IMR-90 (cell line): Measurements from ENCODE around the gene MDH1B. TPM values are rescaled to one million over a fixed set of nuclear protein-coding genes. Genes with fewer than 3 reads are reported as not detected.

ENCODE experiments used
- ATAC-seq: fragments of 200-7000 bp; cut with Tn5 transposase; 2 replicates; pipeline ENCODE4 v1.9.1; 2020; ENCODE audit warnings: low read depth, mild to moderate bottlenecking, moderate library complexity
- BruUV-seq: library from RNA; stranded (reverse); fragments of 400-500 nt; replicated peaks from 2 replicates; lab custom pipeline; 2021; lab: Mats Ljungman, UMichigan
- CTCF ChIA-PET: fragments of 300-600 bp; formaldehyde crosslinking; extraction: SDS; loops from one replicate; lab custom pipeline; 2021; ENCODE audit warnings: antibody characterized with exemption; lab: Yijun Ruan, JAX
- POLR2A ChIA-PET: fragments of 300-600 bp; sonication (Branson Sonifier 250); formaldehyde crosslinking; loops from one replicate; lab custom pipeline; 2022; ENCODE audit warnings: antibody characterized with exemption; ENCODE audit not compliant: unreplicated experiment; lab: Charles Lee
- DNase-seq: peaks from one replicate; pipeline ENCODE4 v3.0.0; 2013
- H2AFZ ChIP-seq: replicated peaks from 2 replicates; pipeline ENCODE3; 2013; ENCODE audit warnings: low read length, mild to moderate bottlenecking; ENCODE audit not compliant: poor library complexity
- H2AK5ac ChIP-seq: 2 replicates; pipeline ENCODE4 v1.6.1; 2013; ENCODE audit warnings: low read depth, low read length, inconsistent platforms
- H2AK9ac ChIP-seq: replicated peaks from 2 replicates; pipeline ENCODE3; 2013; ENCODE audit warnings: mild to moderate bottlenecking, low read depth, low read length, moderate library complexity; ENCODE audit not compliant: poor library complexity
- H2BK120ac ChIP-seq: 2 replicates; pipeline ENCODE4 v1.6.1; 2013; ENCODE audit warnings: low read depth, low read length, inconsistent platforms
- H2BK15ac ChIP-seq: 3 replicates; pipeline ENCODE4 v1.6.1; 2013; ENCODE audit warnings: low read depth, low read length, inconsistent platforms
- H2BK20ac ChIP-seq: 2 replicates; pipeline ENCODE4 v1.6.1; 2013; ENCODE audit warnings: low read depth, mild to moderate bottlenecking, inconsistent platforms, low read length, moderate library complexity
- H2BK5ac ChIP-seq: 2 replicates; pipeline ENCODE4 v1.6.1; 2013; ENCODE audit warnings: mild to moderate bottlenecking, low read depth, low read length, inconsistent platforms; ENCODE audit not compliant: poor library complexity, severe bottlenecking
- H3K14ac ChIP-seq: replicated peaks from 2 replicates; pipeline ENCODE4 v1.6.1; 2013; ENCODE audit warnings: low read depth, low read length, inconsistent platforms
- H3K18ac ChIP-seq: 2 replicates; pipeline ENCODE4 v1.6.1; 2013; ENCODE audit warnings: low read depth, low read length, control low read depth
- H3K23ac ChIP-seq: 2 replicates; pipeline ENCODE4 v1.6.1; 2013; ENCODE audit warnings: low read depth, low read length, inconsistent platforms
- H3K27ac ChIP-seq: 2 replicates; pipeline ENCODE4 v1.5.1; 2013; ENCODE audit warnings: mild to moderate bottlenecking, control low read depth, low read length; ENCODE audit not compliant: insufficient read depth
- H3K27me3 ChIP-seq: 2 replicates; pipeline ENCODE4 v1.6.1; 2013; ENCODE audit warnings: low read length; ENCODE audit not compliant: control insufficient read depth, insufficient read depth
- H3K36me3 ChIP-seq: 2 replicates; pipeline ENCODE4 v1.6.1; 2013; ENCODE audit warnings: low read length, mixed read lengths; ENCODE audit not compliant: control insufficient read depth, insufficient read depth
- H3K4ac ChIP-seq: 2 replicates; pipeline ENCODE4 v1.6.1; 2013; ENCODE audit warnings: low read depth, low read length, inconsistent platforms
- H3K4me1 ChIP-seq: 2 replicates; pipeline ENCODE4 v1.6.1; 2013; ENCODE audit warnings: low read length, mixed read lengths; ENCODE audit not compliant: control insufficient read depth, insufficient read depth
- H3K4me2 ChIP-seq: 2 replicates; pipeline ENCODE4 v1.6.1; 2013; ENCODE audit warnings: low read depth, mild to moderate bottlenecking, control low read depth, low read length, moderate library complexity
- H3K4me3 ChIP-seq: 2 replicates; pipeline ENCODE4 v1.5.1; 2013; ENCODE audit warnings: low read depth, mild to moderate bottlenecking, control low read depth, low read length, moderate library complexity; ENCODE audit not compliant: insufficient read depth
- H3K56ac ChIP-seq: 2 replicates; pipeline ENCODE4 v1.6.1; 2013; ENCODE audit warnings: low read length, inconsistent platforms; ENCODE audit not compliant: insufficient read depth; ENCODE audit errors: extremely low read depth
- H3K79me1 ChIP-seq, 2 experiments: 2 replicates each; pipeline ENCODE4 v1.6.1; 2013; ENCODE audit warnings: low read length in 2 of 2, inconsistent platforms in 1 of 2, low read depth in 1 of 2
- H3K9ac ChIP-seq: 2 replicates; pipeline ENCODE4 v1.6.1; 2013; ENCODE audit warnings: low read depth, low read length, control low read depth
- H3K9me1 ChIP-seq: 2 replicates; pipeline ENCODE4 v1.6.1; 2013; ENCODE audit warnings: low read length, inconsistent platforms; ENCODE audit not compliant: insufficient read depth
- H3K9me3 ChIP-seq: 2 replicates; pipeline ENCODE4 v1.6.1; 2013; ENCODE audit warnings: low read length; ENCODE audit not compliant: control insufficient read depth, insufficient read depth
- H4K20me1 ChIP-seq: 2 replicates; pipeline ENCODE4 v1.6.1; 2013; ENCODE audit warnings: low read length, inconsistent platforms; ENCODE audit not compliant: insufficient read depth
- H4K5ac ChIP-seq: 2 replicates; pipeline ENCODE4 v1.6.1; 2013; ENCODE audit warnings: mild to moderate bottlenecking, low read depth, low read length, control low read depth
- H4K8ac ChIP-seq, 2 experiments: 2 replicates each; pipeline ENCODE4 v1.6.1; 2013; ENCODE audit warnings: low read depth in 2 of 2, low read length in 2 of 2, control low read depth in 1 of 2, inconsistent platforms in 1 of 2
- H4K91ac ChIP-seq: 2 replicates; pipeline ENCODE4 v1.6.1; 2013; ENCODE audit warnings: low read depth, low read length, inconsistent platforms; ENCODE audit not compliant: insufficient read depth
- CEBPB ChIP-seq: IDR thresholded peaks from 2 replicates; pipeline ENCODE4 v1.6.1; 2012; ENCODE audit warnings: low read depth, low read length, improper control_type of control experiment
- MAFK ChIP-seq: IDR thresholded peaks from 2 replicates; pipeline ENCODE4 v1.6.1; 2012; ENCODE audit warnings: low read depth, low read length, improper control_type of control experiment
- NFE2L2 ChIP-seq: fragments of 150-350 bp; IDR thresholded peaks from 2 replicates; pipeline ENCODE4 v1.6.1; 2016; ENCODE audit warnings: low read depth, mild to moderate bottlenecking, low read length
- POLR2A ChIP-seq: IDR thresholded peaks from 2 replicates; pipeline ENCODE4 v1.6.1; 2012; ENCODE audit warnings: mild to moderate bottlenecking, low read depth, low read length
- RFX5 ChIP-seq: IDR thresholded peaks from 2 replicates; pipeline ENCODE4 v1.8.0; 2012; ENCODE audit warnings: low read depth, mild to moderate bottlenecking, low read length, moderate library complexity
- WGBS, 2 experiments: methylation state at CpG; one replicate each; pipeline versions ENCODE4 v1.1.5 to v1.1.7; 2013; ENCODE audit warnings: missing lambda C conversion rate in 2 of 2; ENCODE audit not compliant: insufficient read length in 1 of 2; ENCODE audit errors: extremely low coverage in 2 of 2; 5-methylcytosine and 5-hydroxymethylcytosine counted together
- dilution Hi-C: fragments of 300-500 bp; cut with HindIII; formaldehyde crosslinking; loops from one replicate; pipeline ENCODE4 v1.14.3; 2018; ENCODE audit warnings: low sequenced_read_pairs; ENCODE audit not compliant: unreplicated experiment
- in situ Hi-C: fragments of 300-500 bp; cut with MboI; formaldehyde crosslinking; loops from 3 replicates; pipeline ENCODE4 v1.14.3; 2019; ENCODE audit warnings: low sequenced_read_pairs, inconsistent platforms, mixed read lengths
- intact Hi-C: fragments of 100-400 bp; cut with micrococcal nuclease; formaldehyde crosslinking; loops from 2 replicates; pipeline ENCODE4 v1.10.0; 2022
- polyA plus RNA-seq, 3 experiments: library from polyadenylated mRNA; depleted of rRNA; stranded (reverse); fragments of >200 nt; gene quantifications; 2 replicates each; pipeline ENCODE4 v1.2.3, GENCODE V29; 2012; ENCODE audit warnings: low replicate concordance in 1 of 3
- total RNA-seq: library from RNA; depleted of rRNA; stranded (reverse); fragments of >200 nt; gene quantifications from 2 replicates; pipeline ENCODE4 v1.2.3, GENCODE V29; 2012
- TF ChIP-seq, protein P1 (sequence below): fragments of 150-350 bp; IDR thresholded peaks from 2 replicates; pipeline ENCODE4 v1.6.1; 2017; ENCODE audit warnings: mild to moderate bottlenecking, antibody characterized with exemption, low read length, low read depth
- TF ChIP-seq, protein P2 (sequence below): conservative IDR thresholded peaks from 2 replicates; pipeline ENCODE4 v1.5.1; 2012; ENCODE audit warnings: mild to moderate bottlenecking, low read depth, low read length, improper control_type of control experiment

MDH1B gene
- total and polyA plus RNA-seq, 2 of the 4 experiments (the other 2 are of a cell fraction): 0.38 to 0.54 TPM

DNA sequence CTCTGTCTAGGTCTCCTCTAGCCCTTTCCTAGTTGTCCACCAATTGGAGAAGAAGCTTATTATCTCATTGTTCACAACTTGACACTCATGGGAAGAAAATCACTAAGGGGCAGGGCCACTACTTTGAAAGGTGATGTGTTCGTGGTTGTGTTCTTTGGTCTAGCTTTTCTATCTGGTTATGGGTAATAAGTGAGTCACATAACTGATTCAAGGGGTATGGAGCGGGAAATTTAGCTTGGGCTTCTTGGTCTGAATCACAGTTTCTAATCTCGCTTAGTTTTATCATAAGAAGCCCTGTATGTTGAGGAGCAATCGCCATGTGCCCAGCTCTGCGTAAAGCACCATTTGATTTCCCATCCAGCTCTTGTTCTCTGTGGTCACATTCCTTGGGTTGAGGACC lies 28.2 kb downstream of the MDH1B start:
- 44% methylated on average over 2 of the region's 5 CpGs; no CpG with 5 or more reads in 1 of the 2 experiments for WGBS, 2 experiments
- Histone ChIP-seq H3K9me1 (no peaks in the 10 kb centered on the region), H2AFZ (no peak overlapping the region), H4K5ac (no peak overlapping the region), H3K4me3 (no peak overlapping the region), H4K91ac (no peak overlapping the region), H3K4me1 (no peaks in the 10 kb centered on the region), H4K20me1 (no peaks in the 10 kb centered on the region), H3K56ac (no peak overlapping the region), H4K8ac (no peak overlapping the region), H3K9ac (no peak overlapping the region), H3K9me3 (no peaks in the 10 kb centered on the region), H2AK9ac (no peak overlapping the region), H3K23ac (no peak overlapping the region), H3K14ac (no peak overlapping the region), H3K36me3 (no peaks in the 10 kb centered on the region), H2BK20ac (no peak overlapping the region), H2BK15ac (no peak overlapping the region), H3K4ac (no peak overlapping the region), H2BK5ac (no peak overlapping the region), H3K79me1 (no peaks in the 10 kb centered on the region), H2AK5ac (no peak overlapping the region), H3K27me3 (no peaks in the 10 kb centered on the region), H3K27ac (no peak overlapping the region), H3K18ac (no peak overlapping the region), H2BK120ac (no peak overlapping the region), H3K4me2 (no peak overlapping the region)
- POLR2A ChIA-PET: no interaction called here
- in situ Hi-C loops (no loop called here), dilution Hi-C loops (no loop called here), intact Hi-C loops (no loop called here)
- DNase-seq (no peak), ATAC-seq (no peak)
- BruUV-seq: no TSS peak
- CTCF ChIA-PET: no interaction called here
- TF ChIP-seq CEBPB: no peak
- TF ChIP-seq, protein P1, sequence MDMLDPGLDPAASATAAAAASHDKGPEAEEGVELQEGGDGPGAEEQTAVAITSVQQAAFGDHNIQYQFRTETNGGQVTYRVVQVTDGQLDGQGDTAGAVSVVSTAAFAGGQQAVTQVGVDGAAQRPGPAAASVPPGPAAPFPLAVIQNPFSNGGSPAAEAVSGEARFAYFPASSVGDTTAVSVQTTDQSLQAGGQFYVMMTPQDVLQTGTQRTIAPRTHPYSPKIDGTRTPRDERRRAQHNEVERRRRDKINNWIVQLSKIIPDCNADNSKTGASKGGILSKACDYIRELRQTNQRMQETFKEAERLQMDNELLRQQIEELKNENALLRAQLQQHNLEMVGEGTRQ: no peak
- TF ChIP-seq POLR2A: no peak
- no peak for TF ChIP-seq NFE2L2
- TF ChIP-seq RFX5: no peak
- TF ChIP-seq MAFK: no peak
- TF ChIP-seq, protein P2, sequence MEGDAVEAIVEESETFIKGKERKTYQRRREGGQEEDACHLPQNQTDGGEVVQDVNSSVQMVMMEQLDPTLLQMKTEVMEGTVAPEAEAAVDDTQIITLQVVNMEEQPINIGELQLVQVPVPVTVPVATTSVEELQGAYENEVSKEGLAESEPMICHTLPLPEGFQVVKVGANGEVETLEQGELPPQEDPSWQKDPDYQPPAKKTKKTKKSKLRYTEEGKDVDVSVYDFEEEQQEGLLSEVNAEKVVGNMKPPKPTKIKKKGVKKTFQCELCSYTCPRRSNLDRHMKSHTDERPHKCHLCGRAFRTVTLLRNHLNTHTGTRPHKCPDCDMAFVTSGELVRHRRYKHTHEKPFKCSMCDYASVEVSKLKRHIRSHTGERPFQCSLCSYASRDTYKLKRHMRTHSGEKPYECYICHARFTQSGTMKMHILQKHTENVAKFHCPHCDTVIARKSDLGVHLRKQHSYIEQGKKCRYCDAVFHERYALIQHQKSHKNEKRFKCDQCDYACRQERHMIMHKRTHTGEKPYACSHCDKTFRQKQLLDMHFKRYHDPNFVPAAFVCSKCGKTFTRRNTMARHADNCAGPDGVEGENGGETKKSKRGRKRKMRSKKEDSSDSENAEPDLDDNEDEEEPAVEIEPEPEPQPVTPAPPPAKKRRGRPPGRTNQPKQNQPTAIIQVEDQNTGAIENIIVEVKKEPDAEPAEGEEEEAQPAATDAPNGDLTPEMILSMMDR: no peak
